IMR-90 (cell line): Measurements from ENCODE around the gene MRPL17. TPM values are rescaled to one million over a fixed set of nuclear protein-coding genes. Genes with fewer than 3 reads are reported as not detected.

ENCODE experiments used
- ATAC-seq: fragments of 200-7000 bp; cut with Tn5 transposase; 2 replicates; pipeline ENCODE4 v1.9.1; 2020; ENCODE audit warnings: low read depth, mild to moderate bottlenecking, moderate library complexity
- BruUV-seq: library from RNA; stranded (reverse); fragments of 400-500 nt; replicated peaks from 2 replicates; lab custom pipeline; 2021; lab: Mats Ljungman, UMichigan
- CTCF ChIA-PET: fragments of 300-600 bp; formaldehyde crosslinking; extraction: SDS; loops from one replicate; lab custom pipeline; 2021; ENCODE audit warnings: antibody characterized with exemption; lab: Yijun Ruan, JAX
- POLR2A ChIA-PET: fragments of 300-600 bp; sonication (Branson Sonifier 250); formaldehyde crosslinking; loops from one replicate; lab custom pipeline; 2022; ENCODE audit warnings: antibody characterized with exemption; ENCODE audit not compliant: unreplicated experiment; lab: Charles Lee
- DNase-seq: peaks from one replicate; pipeline ENCODE4 v3.0.0; 2013
- H2AFZ ChIP-seq: replicated peaks from 2 replicates; pipeline ENCODE3; 2013; ENCODE audit warnings: low read length, mild to moderate bottlenecking; ENCODE audit not compliant: poor library complexity
- H2AK5ac ChIP-seq: 2 replicates; pipeline ENCODE4 v1.6.1; 2013; ENCODE audit warnings: low read depth, low read length, inconsistent platforms
- H2AK9ac ChIP-seq: replicated peaks from 2 replicates; pipeline ENCODE3; 2013; ENCODE audit warnings: mild to moderate bottlenecking, low read depth, low read length, moderate library complexity; ENCODE audit not compliant: poor library complexity
- H2BK120ac ChIP-seq: 2 replicates; pipeline ENCODE4 v1.6.1; 2013; ENCODE audit warnings: low read depth, low read length, inconsistent platforms
- H2BK15ac ChIP-seq: 3 replicates; pipeline ENCODE4 v1.6.1; 2013; ENCODE audit warnings: low read depth, low read length, inconsistent platforms
- H2BK20ac ChIP-seq: 2 replicates; pipeline ENCODE4 v1.6.1; 2013; ENCODE audit warnings: low read depth, mild to moderate bottlenecking, inconsistent platforms, low read length, moderate library complexity
- H2BK5ac ChIP-seq: 2 replicates; pipeline ENCODE4 v1.6.1; 2013; ENCODE audit warnings: mild to moderate bottlenecking, low read depth, low read length, inconsistent platforms; ENCODE audit not compliant: poor library complexity, severe bottlenecking
- H3K14ac ChIP-seq: replicated peaks from 2 replicates; pipeline ENCODE4 v1.6.1; 2013; ENCODE audit warnings: low read depth, low read length, inconsistent platforms
- H3K18ac ChIP-seq: 2 replicates; pipeline ENCODE4 v1.6.1; 2013; ENCODE audit warnings: low read depth, low read length, control low read depth
- H3K23ac ChIP-seq: 2 replicates; pipeline ENCODE4 v1.6.1; 2013; ENCODE audit warnings: low read depth, low read length, inconsistent platforms
- H3K27ac ChIP-seq: 2 replicates; pipeline ENCODE4 v1.5.1; 2013; ENCODE audit warnings: mild to moderate bottlenecking, control low read depth, low read length; ENCODE audit not compliant: insufficient read depth
- H3K27me3 ChIP-seq: 2 replicates; pipeline ENCODE4 v1.6.1; 2013; ENCODE audit warnings: low read length; ENCODE audit not compliant: control insufficient read depth, insufficient read depth
- H3K36me3 ChIP-seq: 2 replicates; pipeline ENCODE4 v1.6.1; 2013; ENCODE audit warnings: low read length, mixed read lengths; ENCODE audit not compliant: control insufficient read depth, insufficient read depth
- H3K4ac ChIP-seq: 2 replicates; pipeline ENCODE4 v1.6.1; 2013; ENCODE audit warnings: low read depth, low read length, inconsistent platforms
- H3K4me1 ChIP-seq: 2 replicates; pipeline ENCODE4 v1.6.1; 2013; ENCODE audit warnings: low read length, mixed read lengths; ENCODE audit not compliant: control insufficient read depth, insufficient read depth
- H3K4me2 ChIP-seq: 2 replicates; pipeline ENCODE4 v1.6.1; 2013; ENCODE audit warnings: low read depth, mild to moderate bottlenecking, control low read depth, low read length, moderate library complexity
- H3K4me3 ChIP-seq: 2 replicates; pipeline ENCODE4 v1.5.1; 2013; ENCODE audit warnings: low read depth, mild to moderate bottlenecking, control low read depth, low read length, moderate library complexity; ENCODE audit not compliant: insufficient read depth
- H3K56ac ChIP-seq: 2 replicates; pipeline ENCODE4 v1.6.1; 2013; ENCODE audit warnings: low read length, inconsistent platforms; ENCODE audit not compliant: insufficient read depth; ENCODE audit errors: extremely low read depth
- H3K79me1 ChIP-seq, 2 experiments: 2 replicates each; pipeline ENCODE4 v1.6.1; 2013; ENCODE audit warnings: low read length in 2 of 2, inconsistent platforms in 1 of 2, low read depth in 1 of 2
- H3K9ac ChIP-seq: 2 replicates; pipeline ENCODE4 v1.6.1; 2013; ENCODE audit warnings: low read depth, low read length, control low read depth
- H3K9me1 ChIP-seq: 2 replicates; pipeline ENCODE4 v1.6.1; 2013; ENCODE audit warnings: low read length, inconsistent platforms; ENCODE audit not compliant: insufficient read depth
- H3K9me3 ChIP-seq: 2 replicates; pipeline ENCODE4 v1.6.1; 2013; ENCODE audit warnings: low read length; ENCODE audit not compliant: control insufficient read depth, insufficient read depth
- H4K20me1 ChIP-seq: 2 replicates; pipeline ENCODE4 v1.6.1; 2013; ENCODE audit warnings: low read length, inconsistent platforms; ENCODE audit not compliant: insufficient read depth
- H4K5ac ChIP-seq: 2 replicates; pipeline ENCODE4 v1.6.1; 2013; ENCODE audit warnings: mild to moderate bottlenecking, low read depth, low read length, control low read depth
- H4K8ac ChIP-seq, 2 experiments: 2 replicates each; pipeline ENCODE4 v1.6.1; 2013; ENCODE audit warnings: low read depth in 2 of 2, low read length in 2 of 2, control low read depth in 1 of 2, inconsistent platforms in 1 of 2
- H4K91ac ChIP-seq: 2 replicates; pipeline ENCODE4 v1.6.1; 2013; ENCODE audit warnings: low read depth, low read length, inconsistent platforms; ENCODE audit not compliant: insufficient read depth
- BHLHE40 ChIP-seq: fragments of 150-350 bp; IDR thresholded peaks from 2 replicates; pipeline ENCODE4 v1.6.1; 2016; ENCODE audit warnings: mild to moderate bottlenecking, low read depth, low read length
- CEBPB ChIP-seq: IDR thresholded peaks from 2 replicates; pipeline ENCODE4 v1.6.1; 2012; ENCODE audit warnings: low read depth, low read length, improper control_type of control experiment
- CTCF ChIP-seq: conservative IDR thresholded peaks from 2 replicates; pipeline ENCODE4 v1.5.1; 2012; ENCODE audit warnings: mild to moderate bottlenecking, low read depth, low read length, improper control_type of control experiment
- ELK1 ChIP-seq: fragments of 150-350 bp; IDR thresholded peaks from 2 replicates; pipeline ENCODE4 v1.6.1; 2016; ENCODE audit warnings: low read depth, mild to moderate bottlenecking, low read length, moderate library complexity, borderline replicate concordance
- MAFK ChIP-seq: IDR thresholded peaks from 2 replicates; pipeline ENCODE4 v1.6.1; 2012; ENCODE audit warnings: low read depth, low read length, improper control_type of control experiment
- POLR2A ChIP-seq: IDR thresholded peaks from 2 replicates; pipeline ENCODE4 v1.6.1; 2012; ENCODE audit warnings: mild to moderate bottlenecking, low read depth, low read length
- SMC3 ChIP-seq: fragments of 150-350 bp; IDR thresholded peaks from 2 replicates; pipeline ENCODE4 v1.6.1; 2016; ENCODE audit warnings: low read depth, mild to moderate bottlenecking, antibody characterized with exemption, low read length, moderate library complexity
- WGBS, 2 experiments: methylation state at CpG; one replicate each; pipeline versions ENCODE4 v1.1.5 to v1.1.7; 2013; ENCODE audit warnings: missing lambda C conversion rate in 2 of 2; ENCODE audit not compliant: insufficient read length in 1 of 2; ENCODE audit errors: extremely low coverage in 2 of 2; 5-methylcytosine and 5-hydroxymethylcytosine counted together
- dilution Hi-C: fragments of 300-500 bp; cut with HindIII; formaldehyde crosslinking; loops from one replicate; pipeline ENCODE4 v1.14.3; 2018; ENCODE audit warnings: low sequenced_read_pairs; ENCODE audit not compliant: unreplicated experiment
- in situ Hi-C: fragments of 300-500 bp; cut with MboI; formaldehyde crosslinking; loops from 3 replicates; pipeline ENCODE4 v1.14.3; 2019; ENCODE audit warnings: low sequenced_read_pairs, inconsistent platforms, mixed read lengths
- intact Hi-C: fragments of 100-400 bp; cut with micrococcal nuclease; formaldehyde crosslinking; loops from 2 replicates; pipeline ENCODE4 v1.10.0; 2022
- polyA plus RNA-seq, 3 experiments: library from polyadenylated mRNA; depleted of rRNA; stranded (reverse); fragments of >200 nt; gene quantifications; 2 replicates each; pipeline ENCODE4 v1.2.3, GENCODE V29; 2012; ENCODE audit warnings: low replicate concordance in 1 of 3
- total RNA-seq: library from RNA; depleted of rRNA; stranded (reverse); fragments of >200 nt; gene quantifications from 2 replicates; pipeline ENCODE4 v1.2.3, GENCODE V29; 2012

Gene MRPL17
- total and polyA plus RNA-seq, 2 of the 4 experiments (the other 2 are of a cell fraction) = 70.3 to 85.2 TPM

GRCh38 chr11:6667733-6668374 is 15.3 kb downstream of the MRPL17 start:
- Histone ChIP-seq H2AFZ (peak overlapping the region; percentile 77), H2BK120ac (no peak overlapping the region), H3K14ac (no peak overlapping the region), H2BK15ac (no peak overlapping the region; the same call in 2 of the 3 replicates), H3K4ac (no peak overlapping the region), H2AK5ac (no peak overlapping the region), H3K27ac (no peak overlapping the region), H3K4me3 (no peak overlapping the region), H3K9me3 (no peaks in the 10 kb centered on the region), H3K23ac (no peak overlapping the region), H2BK20ac (no peak overlapping the region), H3K9me1 (0 out of 2 replicates have a peak, but pooled peaks cover 6% of the 10 kb centered on the region), H4K8ac (no peak overlapping the region; a peak in 1 of 4 replicates), H4K91ac (no peak overlapping the region), H3K36me3 (no peaks in the 10 kb centered on the region), H2BK5ac (no peak overlapping the region), H3K18ac (no peak overlapping the region), H3K4me2 (no peak overlapping the region), H3K27me3 (no peaks in the 10 kb centered on the region), H3K4me1 (peaks cover 2% of the 10 kb centered on the region; the same call in 1 of the 2 replicates), H3K56ac (no peak overlapping the region), H3K9ac (no peak overlapping the region), H4K20me1 (no peaks in the 10 kb centered on the region), H4K5ac (no peak overlapping the region), H2AK9ac (no peak overlapping the region), H3K79me1 (no peaks in the 10 kb centered on the region)
- TF ChIP-seq SMC3 = peak; percentile 40
- no peak for TF ChIP-seq CEBPB
- TF ChIP-seq BHLHE40 = no peak
- TF ChIP-seq POLR2A = no peak
- no peak for TF ChIP-seq ELK1
- no peak for TF ChIP-seq MAFK
- TF ChIP-seq CTCF = peak; percentile 46
- WGBS, 2 experiments = no CpG with 5 or more reads among the region's 3 CpGs
- ChIA-PET CTCF (no interaction called here), POLR2A (no interaction called here)
- BruUV-seq = no TSS peak
- peak; percentile 24 for DNase-seq
- in situ Hi-C loops = no loop called here
- intact Hi-C loops = no loop called here
- dilution Hi-C loops = no loop called here
- peak; percentile 49 for ATAC-seq
